NCI-H146 (cell line): ENCODE data around the gene FXYD7.
A peak's percentile ranks its signal among the peaks of the same experiment; 100 is the strongest.
"Not testable (repeated sequence)": the region's sequence is repeated elsewhere in the genome, so short reads cannot be mapped to it uniquely, and the experiment has no call there.

Source experiments
- DNase-seq: peaks from one replicate; lab custom pipeline; 2025; lab: John Stamatoyannopoulos, UW

Gene FXYD7

GRCh38 chr19:35144600-35145436 is 1.8 kb downstream of the FXYD7 start:
- DNase-seq = no peak

GRCh38 chr19:35146746-35147459 is 3.8 kb downstream of the FXYD7 start:
- no peak for DNase-seq

- no peak for DNase-seq
These were observed 6.4 kb downstream of the FXYD7 start for GRCh38 chr19:35149463-35149862.

- no peak for DNase-seq
These were observed 7.4 kb downstream of the FXYD7 start for GRCh38 chr19:35150445-35150844.

- no peak for DNase-seq
These were observed 8.4 kb downstream of the FXYD7 start for GRCh38 chr19:35151273-35152065.

GRCh38 chr19:35153129-35153522 is 10.1 kb downstream of the FXYD7 start:
- DNase-seq = not testable (repeated sequence)

- no peak for DNase-seq
These were observed 10.9 kb downstream of the FXYD7 start for GRCh38 chr19:35153701-35154524.

GRCh38 chr19:35154525-35155406 is 11.7 kb downstream of the FXYD7 start, which contains the start of gene FXYD5:
Gene FXYD5 (plus strand): TSS chr19:35154735. CDS start chr19:35155551, 816 bp downstream.
- DNase-seq = peak; percentile 17

GRCh38 chr19:35155441-35155840 is 12.4 kb downstream of the FXYD7 start:
- no peak for DNase-seq

GRCh38 chr19:35155981-35156672 is 13.1 kb downstream of the FXYD7 start:
- DNase-seq = no peak

GRCh38 chr19:35156673-35157014 is 13.6 kb downstream of the FXYD7 start:
- no peak for DNase-seq

- DNase-seq = no peak
These were observed 14.4 kb downstream of the FXYD7 start for GRCh38 chr19:35157431-35157830.

GRCh38 chr19:35159606-35160005 is 16.6 kb downstream of the FXYD7 start:
- no peak for DNase-seq

GRCh38 chr19:35160629-35161433 is 17.8 kb downstream of the FXYD7 start:
- DNase-seq = no peak

- no peak for DNase-seq
These were observed 18.3 kb downstream of the FXYD7 start for GRCh38 chr19:35161434-35161743.

GRCh38 chr19:35162471-35163326 is 19.6 kb downstream of the FXYD7 start:
- no peak for DNase-seq

GRCh38 chr19:35164418-35164817 is 21.4 kb downstream of the FXYD7 start:
- no peak for DNase-seq
